Measurements from ENCODE around the gene ADGRG6. TPM values are rescaled to one million over a fixed set of nuclear protein-coding genes. Genes with fewer than 3 reads are reported as not detected.

Gene ADGRG6
- total and polyA plus RNA-seq, 4 donors: 18.7 to 110 (median 45.7) TPM

DNA sequence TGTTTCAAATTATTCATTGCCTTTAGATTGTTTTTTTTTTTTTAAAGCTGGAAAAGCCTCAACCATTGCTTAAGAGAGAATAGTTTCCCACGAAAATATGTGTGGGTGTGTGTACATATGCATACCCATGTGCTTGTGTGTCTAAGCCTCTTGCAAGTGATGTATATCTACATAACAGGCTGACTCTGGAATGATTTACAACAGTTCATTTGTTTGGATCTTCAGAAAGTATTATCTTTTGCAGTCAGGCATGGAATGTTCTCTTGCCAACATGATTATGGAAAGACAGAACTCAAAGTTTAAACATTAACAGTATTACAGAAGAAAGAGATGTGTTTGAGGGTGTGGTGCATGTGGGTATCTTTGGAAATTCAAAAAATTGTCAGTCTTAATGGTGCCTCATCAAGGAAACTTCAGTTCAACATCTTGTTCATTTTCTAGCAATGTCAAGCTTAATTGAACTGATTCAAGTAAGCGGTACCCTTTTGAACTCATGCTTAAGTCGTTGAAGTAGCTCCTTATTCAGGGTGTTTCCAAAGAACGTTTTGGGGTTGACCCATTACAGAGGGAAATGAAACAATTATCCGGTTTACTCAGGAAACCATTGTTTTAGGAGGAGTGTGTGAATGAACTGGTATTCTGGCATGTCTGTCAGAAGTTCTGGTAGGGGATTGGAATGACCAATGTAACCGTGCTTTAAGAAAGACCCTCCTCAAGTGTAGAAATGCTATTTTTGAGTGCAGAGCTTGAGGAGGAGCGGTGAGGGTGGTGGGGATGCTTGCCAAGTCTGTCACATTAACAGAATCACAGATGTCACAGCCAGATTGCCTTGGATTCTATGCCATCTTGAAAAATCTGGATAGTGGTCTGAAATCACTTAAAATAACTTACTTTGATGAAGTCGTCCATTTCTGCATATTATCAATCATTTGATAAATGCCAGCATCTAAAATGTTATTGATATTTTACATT, 60.3 kb downstream of the ADGRG6 start:
- Histone ChIP-seq H3K36me3 (ENCODE audit: control insufficient read depth in 4 of 4, insufficient read depth in 3 of 4, low read depth in 1 of 4, low read length in 3 of 4) (no peaks in the 10 kb centered on the region), H3K27me3 (ENCODE audit: control insufficient read depth in 4 of 4, insufficient read depth in 4 of 4, low read length in 3 of 4) (no peaks in the 10 kb centered on the region), H3K27ac (ENCODE audit: low read depth in 1 of 2, low read length in 2 of 2) (no peak overlapping the region), H3K4me1 (ENCODE audit: control insufficient read depth in 4 of 4, insufficient read depth in 4 of 4, low read length in 3 of 4) (peaks cover 5 to 28% (median 8%) of the 10 kb centered on the region in 4 donors), H3K9ac (ENCODE audit: low read depth in 1 of 2, low read length in 2 of 2) (no peak overlapping the region), H3K9me3 (ENCODE audit: control insufficient read depth in 4 of 4, low read length in 3 of 4) (no peaks in the 10 kb centered on the region), H3K4me3 (ENCODE audit: low read depth in 1 of 3, low read length in 3 of 3) (no peak overlapping the region)
- 72% methylated on average over 8 of the region's 8 CpGs for WGBS
- TF ChIP-seq, protein P1, sequence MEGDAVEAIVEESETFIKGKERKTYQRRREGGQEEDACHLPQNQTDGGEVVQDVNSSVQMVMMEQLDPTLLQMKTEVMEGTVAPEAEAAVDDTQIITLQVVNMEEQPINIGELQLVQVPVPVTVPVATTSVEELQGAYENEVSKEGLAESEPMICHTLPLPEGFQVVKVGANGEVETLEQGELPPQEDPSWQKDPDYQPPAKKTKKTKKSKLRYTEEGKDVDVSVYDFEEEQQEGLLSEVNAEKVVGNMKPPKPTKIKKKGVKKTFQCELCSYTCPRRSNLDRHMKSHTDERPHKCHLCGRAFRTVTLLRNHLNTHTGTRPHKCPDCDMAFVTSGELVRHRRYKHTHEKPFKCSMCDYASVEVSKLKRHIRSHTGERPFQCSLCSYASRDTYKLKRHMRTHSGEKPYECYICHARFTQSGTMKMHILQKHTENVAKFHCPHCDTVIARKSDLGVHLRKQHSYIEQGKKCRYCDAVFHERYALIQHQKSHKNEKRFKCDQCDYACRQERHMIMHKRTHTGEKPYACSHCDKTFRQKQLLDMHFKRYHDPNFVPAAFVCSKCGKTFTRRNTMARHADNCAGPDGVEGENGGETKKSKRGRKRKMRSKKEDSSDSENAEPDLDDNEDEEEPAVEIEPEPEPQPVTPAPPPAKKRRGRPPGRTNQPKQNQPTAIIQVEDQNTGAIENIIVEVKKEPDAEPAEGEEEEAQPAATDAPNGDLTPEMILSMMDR (IDR thresholded peaks at IDR 0.05; ENCODE audit: low read depth, low read length, missing input control): no peak
- TF ChIP-seq EGR1 (IDR thresholded peaks at IDR 0.05; ENCODE audit: low read depth in 2 of 2): peak in 1 of 2 donors; percentile 15
- no peak for TF ChIP-seq RXRA (IDR thresholded peaks at IDR 0.05)
- no peak for TF ChIP-seq RAD21 (IDR thresholded peaks at IDR 0.05)
- no peak for TF ChIP-seq NR2F2 (IDR thresholded peaks at IDR 0.05)
- TF ChIP-seq, protein P2, sequence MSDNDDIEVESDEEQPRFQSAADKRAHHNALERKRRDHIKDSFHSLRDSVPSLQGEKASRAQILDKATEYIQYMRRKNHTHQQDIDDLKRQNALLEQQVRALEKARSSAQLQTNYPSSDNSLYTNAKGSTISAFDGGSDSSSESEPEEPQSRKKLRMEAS (IDR thresholded peaks at IDR 0.05): no peak
- no peak for TF ChIP-seq TAF1 (conservative IDR thresholded peaks at IDR 0.05)
- TF ChIP-seq GABPA (IDR thresholded peaks at IDR 0.05 in 1 of 2, conservative IDR thresholded peaks at IDR 0.05 in 1 of 2): no peak
- DNase-seq (ENCODE audit: low spot score): no peak

DNA sequence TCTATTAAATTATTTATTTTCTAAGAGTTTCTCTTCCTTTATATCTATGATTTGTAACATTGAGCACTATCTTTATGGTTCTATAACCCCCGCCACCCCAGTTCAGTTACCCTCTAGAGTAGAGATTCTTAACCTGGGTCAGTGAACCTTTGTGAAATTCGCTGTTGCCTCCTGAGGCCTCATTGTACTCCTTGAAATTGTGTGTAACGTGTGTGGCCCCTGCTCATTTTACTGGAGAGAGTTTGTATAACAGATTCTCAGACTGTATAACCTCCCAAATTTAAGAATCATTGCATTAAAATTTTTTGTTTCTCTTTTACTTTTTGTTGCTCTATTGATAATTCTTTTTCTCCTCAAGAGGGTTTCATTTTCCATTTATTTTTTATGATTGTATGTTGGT, 65.3 kb downstream of the ADGRG6 start:
- Histone ChIP-seq H3K27ac (ENCODE audit: low read depth in 1 of 2, low read length in 2 of 2) (no peak overlapping the region), H3K4me1 (ENCODE audit: control insufficient read depth in 4 of 4, insufficient read depth in 4 of 4, low read length in 3 of 4) (peaks cover 0 to 3% (median 0%) of the 10 kb centered on the region in 4 donors), H3K36me3 (ENCODE audit: control insufficient read depth in 4 of 4, insufficient read depth in 3 of 4, low read depth in 1 of 4, low read length in 3 of 4) (peaks cover 0 to 9% (median 0%) of the 10 kb centered on the region in 4 donors), H3K9me3 (ENCODE audit: control insufficient read depth in 4 of 4, low read length in 3 of 4) (no peaks in the 10 kb centered on the region), H3K9ac (ENCODE audit: low read depth in 1 of 2, low read length in 2 of 2) (no peak overlapping the region), H3K27me3 (ENCODE audit: control insufficient read depth in 4 of 4, insufficient read depth in 4 of 4, low read length in 3 of 4) (no peaks in the 10 kb centered on the region), H3K4me3 (ENCODE audit: low read depth in 1 of 3, low read length in 3 of 3) (no peak overlapping the region)
- DNase-seq (ENCODE audit: low spot score): no peak
- TF ChIP-seq RXRA (IDR thresholded peaks at IDR 0.05) (no peak), JUND (IDR thresholded peaks at IDR 0.05) (no peak), FOXA1 (IDR thresholded peaks at IDR 0.05) (no peak), SP1 (IDR thresholded peaks at IDR 0.05) (no peak), HNF4G (IDR thresholded peaks at IDR 0.05) (no peak), GABPA (IDR thresholded peaks at IDR 0.05 in 1 of 2, conservative IDR thresholded peaks at IDR 0.05 in 1 of 2) (no peak)
- TF ChIP-seq, protein P3, sequence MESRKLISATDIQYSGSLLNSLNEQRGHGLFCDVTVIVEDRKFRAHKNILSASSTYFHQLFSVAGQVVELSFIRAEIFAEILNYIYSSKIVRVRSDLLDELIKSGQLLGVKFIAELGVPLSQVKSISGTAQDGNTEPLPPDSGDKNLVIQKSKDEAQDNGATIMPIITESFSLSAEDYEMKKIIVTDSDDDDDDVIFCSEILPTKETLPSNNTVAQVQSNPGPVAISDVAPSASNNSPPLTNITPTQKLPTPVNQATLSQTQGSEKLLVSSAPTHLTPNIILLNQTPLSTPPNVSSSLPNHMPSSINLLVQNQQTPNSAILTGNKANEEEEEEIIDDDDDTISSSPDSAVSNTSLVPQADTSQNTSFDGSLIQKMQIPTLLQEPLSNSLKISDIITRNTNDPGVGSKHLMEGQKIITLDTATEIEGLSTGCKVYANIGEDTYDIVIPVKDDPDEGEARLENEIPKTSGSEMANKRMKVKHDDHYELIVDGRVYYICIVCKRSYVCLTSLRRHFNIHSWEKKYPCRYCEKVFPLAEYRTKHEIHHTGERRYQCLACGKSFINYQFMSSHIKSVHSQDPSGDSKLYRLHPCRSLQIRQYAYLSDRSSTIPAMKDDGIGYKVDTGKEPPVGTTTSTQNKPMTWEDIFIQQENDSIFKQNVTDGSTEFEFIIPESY (IDR thresholded peaks at IDR 0.05): no peak
- TF ChIP-seq, protein P4, sequence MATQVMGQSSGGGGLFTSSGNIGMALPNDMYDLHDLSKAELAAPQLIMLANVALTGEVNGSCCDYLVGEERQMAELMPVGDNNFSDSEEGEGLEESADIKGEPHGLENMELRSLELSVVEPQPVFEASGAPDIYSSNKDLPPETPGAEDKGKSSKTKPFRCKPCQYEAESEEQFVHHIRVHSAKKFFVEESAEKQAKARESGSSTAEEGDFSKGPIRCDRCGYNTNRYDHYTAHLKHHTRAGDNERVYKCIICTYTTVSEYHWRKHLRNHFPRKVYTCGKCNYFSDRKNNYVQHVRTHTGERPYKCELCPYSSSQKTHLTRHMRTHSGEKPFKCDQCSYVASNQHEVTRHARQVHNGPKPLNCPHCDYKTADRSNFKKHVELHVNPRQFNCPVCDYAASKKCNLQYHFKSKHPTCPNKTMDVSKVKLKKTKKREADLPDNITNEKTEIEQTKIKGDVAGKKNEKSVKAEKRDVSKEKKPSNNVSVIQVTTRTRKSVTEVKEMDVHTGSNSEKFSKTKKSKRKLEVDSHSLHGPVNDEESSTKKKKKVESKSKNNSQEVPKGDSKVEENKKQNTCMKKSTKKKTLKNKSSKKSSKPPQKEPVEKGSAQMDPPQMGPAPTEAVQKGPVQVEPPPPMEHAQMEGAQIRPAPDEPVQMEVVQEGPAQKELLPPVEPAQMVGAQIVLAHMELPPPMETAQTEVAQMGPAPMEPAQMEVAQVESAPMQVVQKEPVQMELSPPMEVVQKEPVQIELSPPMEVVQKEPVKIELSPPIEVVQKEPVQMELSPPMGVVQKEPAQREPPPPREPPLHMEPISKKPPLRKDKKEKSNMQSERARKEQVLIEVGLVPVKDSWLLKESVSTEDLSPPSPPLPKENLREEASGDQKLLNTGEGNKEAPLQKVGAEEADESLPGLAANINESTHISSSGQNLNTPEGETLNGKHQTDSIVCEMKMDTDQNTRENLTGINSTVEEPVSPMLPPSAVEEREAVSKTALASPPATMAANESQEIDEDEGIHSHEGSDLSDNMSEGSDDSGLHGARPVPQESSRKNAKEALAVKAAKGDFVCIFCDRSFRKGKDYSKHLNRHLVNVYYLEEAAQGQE (IDR thresholded peaks at IDR 0.05): no peak
- TF ChIP-seq, protein P2 (IDR thresholded peaks at IDR 0.05): no peak
- 94% methylated on average over 3 of the region's 3 CpGs for WGBS

Data from liver (tissue), 9 donors.